Panc1 (cell line): ENCODE measurements around the gene TRIM31. TPM values are rescaled to one million over a fixed set of nuclear protein-coding genes. Genes with fewer than 3 reads are reported as not detected.

Experiments used
- ATAC-seq: fragments of 200-7000 bp; cut with Tn5 transposase; 2 replicates; pipeline ENCODE4 v1.9.1; 2020; ENCODE audit warnings: mild to moderate bottlenecking, moderate library complexity
- Bru-seq: library from RNA; stranded (reverse); fragments of 400-500 nt; gene quantifications from one replicate; lab custom pipeline; 2021; lab: Mats Ljungman, UMichigan
- BruChase-seq, 2 experiments: library from RNA; stranded (reverse); fragments of 400-500 nt; gene quantifications; one replicate each; lab custom pipeline; 2021; lab: Mats Ljungman, UMichigan
- BruUV-seq: library from RNA; stranded (reverse); fragments of 400-500 nt; replicated peaks from 2 replicates; lab custom pipeline; 2021; lab: Mats Ljungman, UMichigan
- CTCF ChIA-PET: fragments of 300-600 bp; sonication (Branson Sonifier 250); formaldehyde crosslinking; loops from one replicate; lab custom pipeline; 2022; ENCODE audit warnings: antibody characterized with exemption; lab: Charles Lee
- POLR2A ChIA-PET: fragments of 300-600 bp; sonication (Branson Sonifier 250); formaldehyde crosslinking; loops from one replicate; lab custom pipeline; 2022; ENCODE audit warnings: antibody characterized with exemption; lab: Charles Lee
- DNase-seq: peaks from one replicate; pipeline ENCODE4 v3.0.0-alpha.2; 2010; ENCODE audit warnings: low read depth, low spot score
- H3K27ac ChIP-seq: 2 replicates; pipeline ENCODE4 v1.5.1; 2011; ENCODE audit warnings: mild to moderate bottlenecking, low read length, inconsistent platforms
- H3K27me3 ChIP-seq: fragments of 200-500 bp; sonication (Bioruptor generic); 2 replicates; pipeline ENCODE4 v1.6.0; 2014; ENCODE audit warnings: low read length, inconsistent platforms; ENCODE audit not compliant: control insufficient read depth, insufficient read depth
- H3K36me3 ChIP-seq: fragments of 200-500 bp; sonication (Bioruptor generic); 2 replicates; pipeline ENCODE4 v1.5.1; 2014; ENCODE audit warnings: inconsistent platforms, mild to moderate bottlenecking, low read length, moderate library complexity; ENCODE audit not compliant: control insufficient read depth, insufficient read depth
- H3K4me1 ChIP-seq: 2 replicates; pipeline ENCODE4 v1.5.1; 2011; ENCODE audit warnings: inconsistent platforms, mild to moderate bottlenecking, low read length, moderate library complexity; ENCODE audit not compliant: control insufficient read depth, insufficient read depth
- H3K4me3 ChIP-seq, 2 experiments: 2 replicates each; pipeline ENCODE4 v1.5.1; 2011 to 2012; ENCODE audit warnings: low read depth in 2 of 2, low read length in 2 of 2, mild to moderate bottlenecking in 2 of 2, inconsistent platforms in 1 of 2, moderate library complexity in 1 of 2
- H3K9me3 ChIP-seq: fragments of 200-500 bp; sonication (Bioruptor generic); 2 replicates; pipeline ENCODE4 v1.5.1; 2014; ENCODE audit warnings: low read depth, mild to moderate bottlenecking, inconsistent platforms, low read length, moderate library complexity; ENCODE audit not compliant: control insufficient read depth, insufficient read depth
- POLR2AphosphoS5 ChIP-seq: IDR thresholded peaks from 2 replicates; pipeline ENCODE4 v1.6.1; 2012; ENCODE audit warnings: mild to moderate bottlenecking, low read depth, low read length, moderate library complexity
- SIN3A ChIP-seq: IDR thresholded peaks from 2 replicates; pipeline ENCODE4 v1.6.1; 2012; ENCODE audit warnings: low read depth, mild to moderate bottlenecking, low read length, moderate library complexity, borderline replicate concordance; ENCODE audit not compliant: insufficient read depth
- TCF7L2 ChIP-seq: IDR thresholded peaks from 2 replicates; pipeline ENCODE4 v1.6.1; 2011; ENCODE audit warnings: mild to moderate bottlenecking, low read depth, low read length, inconsistent platforms
- in situ Hi-C: cut with HindIII; loops from 2 replicates; pipeline ENCODE4 v1.10.0; 2016; ENCODE audit warnings: low sequenced_read_pairs, low pct_unique_long_range_greater_than_20kb
- intact Hi-C: fragments of 100-400 bp; cut with micrococcal nuclease; formaldehyde crosslinking; loops from one replicate; pipeline ENCODE4 v1.10.0; 2022; ENCODE audit not compliant: unreplicated experiment
- long read RNA-seq: library from polyadenylated mRNA; unstranded; transcript quantifications from one replicate; pipeline ENCODE4 v2.0.0, GENCODE V29; 2021; ENCODE audit not compliant: unreplicated experiment
- polyA plus RNA-seq: library from polyadenylated mRNA; unstranded; fragments of >200 nt; gene quantifications from one replicate; pipeline ENCODE4 v1.2.1, GENCODE V29; 2012; ENCODE audit warnings: missing spikeins; ENCODE audit not compliant: insufficient read length
- total RNA-seq: library from RNA; stranded (reverse); gene quantifications from one replicate; pipeline ENCODE4 v1.2.1, GENCODE V29; 2021; ENCODE audit not compliant: unreplicated experiment
- TF ChIP-seq, protein P1 (sequence below): fragments of 450-650 bp; IDR thresholded peaks from 2 replicates; pipeline ENCODE4 v1.5.1; 2017; ENCODE audit warnings: mild to moderate bottlenecking
- TF ChIP-seq, protein P2 (sequence below), 2 experiments: IDR thresholded peaks; 2 replicates each; pipeline ENCODE4 v1.6.1; 2011 to 2012; ENCODE audit warnings: low read depth in 2 of 2, control low read depth in 1 of 2, low read length in 1 of 2, mild to moderate bottlenecking in 1 of 2, moderate library complexity in 1 of 2; ENCODE audit not compliant: insufficient read depth in 1 of 2

The TRIM31 gene, protein sequence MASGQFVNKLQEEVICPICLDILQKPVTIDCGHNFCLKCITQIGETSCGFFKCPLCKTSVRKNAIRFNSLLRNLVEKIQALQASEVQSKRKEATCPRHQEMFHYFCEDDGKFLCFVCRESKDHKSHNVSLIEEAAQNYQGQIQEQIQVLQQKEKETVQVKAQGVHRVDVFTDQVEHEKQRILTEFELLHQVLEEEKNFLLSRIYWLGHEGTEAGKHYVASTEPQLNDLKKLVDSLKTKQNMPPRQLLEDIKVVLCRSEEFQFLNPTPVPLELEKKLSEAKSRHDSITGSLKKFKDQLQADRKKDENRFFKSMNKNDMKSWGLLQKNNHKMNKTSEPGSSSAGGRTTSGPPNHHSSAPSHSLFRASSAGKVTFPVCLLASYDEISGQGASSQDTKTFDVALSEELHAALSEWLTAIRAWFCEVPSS
- not detected for total RNA-seq
- polyA plus RNA-seq: not detected
- Bru-seq, nascent RNA: percentile 8 among the genes with signal in this experiment
- percentile 8 among the genes with signal in this experiment for BruChase-seq, experiment 1, labeled RNA remaining after a 2-hour chase
- BruChase-seq, experiment 2, labeled RNA remaining after a 6-hour chase: not detected
- long read RNA-seq: 0 reads

DNA sequence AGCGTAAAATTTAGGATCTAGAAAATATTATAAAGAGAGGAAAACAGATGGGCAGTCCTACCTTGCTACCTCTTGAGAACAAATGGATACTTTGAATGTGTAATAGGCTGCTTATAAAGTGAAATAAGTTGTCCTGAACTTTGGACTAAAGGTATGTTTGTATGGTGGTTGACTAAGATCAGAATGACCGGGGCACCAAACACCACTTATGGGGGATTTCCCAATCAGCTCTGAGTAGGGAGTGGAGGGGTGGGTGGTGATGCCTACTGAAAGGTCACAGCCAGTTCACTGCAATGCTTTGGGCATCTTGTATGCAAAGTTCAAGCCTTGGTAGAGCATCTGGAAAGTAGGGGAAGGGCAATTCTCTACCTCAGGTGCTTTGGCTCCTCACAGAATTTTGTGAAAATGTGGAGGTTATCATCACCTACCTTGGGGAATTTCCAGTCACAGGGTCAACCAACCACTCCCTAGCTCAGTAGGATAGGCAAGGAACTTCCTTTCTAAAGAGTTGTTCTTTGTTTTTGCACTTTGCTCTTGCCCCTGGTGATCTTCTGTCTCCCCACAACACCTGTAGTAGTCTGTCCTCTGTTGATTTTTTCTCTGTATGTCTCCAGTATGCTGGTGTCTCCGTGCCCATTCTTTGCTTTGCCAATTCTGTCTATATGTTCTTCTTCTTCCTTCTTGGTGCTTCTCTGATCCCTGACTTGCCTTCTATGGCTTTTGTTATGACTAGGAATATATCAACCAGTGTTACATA, at the start of gene TRIM31:
TSS of gene TRIM31 (minus strand) at position 88 of the 757 bp plus-strand sequence. CDS start 285 bp downstream, outside the sequence.
- intact Hi-C loops (no loop called here), in situ Hi-C loops (no loop called here)
- POLR2A ChIA-PET: no interaction called here
- Histone ChIP-seq H3K4me3 (no peak within 1 kb of the TSS), H3K27ac (no peak within 1 kb of the TSS), H3K4me1 (no peaks in the 10 kb centered on the region), H3K9me3 (no peaks in the 10 kb centered on the region), H3K27me3 (peaks cover 16% of the 10 kb centered on the region), H3K36me3 (no peaks in the 10 kb centered on the region)
- CTCF ChIA-PET: no interaction called here
- no peak for ATAC-seq
- no peak for DNase-seq
- BruUV-seq: no TSS peak
- TF ChIP-seq, protein P1, sequence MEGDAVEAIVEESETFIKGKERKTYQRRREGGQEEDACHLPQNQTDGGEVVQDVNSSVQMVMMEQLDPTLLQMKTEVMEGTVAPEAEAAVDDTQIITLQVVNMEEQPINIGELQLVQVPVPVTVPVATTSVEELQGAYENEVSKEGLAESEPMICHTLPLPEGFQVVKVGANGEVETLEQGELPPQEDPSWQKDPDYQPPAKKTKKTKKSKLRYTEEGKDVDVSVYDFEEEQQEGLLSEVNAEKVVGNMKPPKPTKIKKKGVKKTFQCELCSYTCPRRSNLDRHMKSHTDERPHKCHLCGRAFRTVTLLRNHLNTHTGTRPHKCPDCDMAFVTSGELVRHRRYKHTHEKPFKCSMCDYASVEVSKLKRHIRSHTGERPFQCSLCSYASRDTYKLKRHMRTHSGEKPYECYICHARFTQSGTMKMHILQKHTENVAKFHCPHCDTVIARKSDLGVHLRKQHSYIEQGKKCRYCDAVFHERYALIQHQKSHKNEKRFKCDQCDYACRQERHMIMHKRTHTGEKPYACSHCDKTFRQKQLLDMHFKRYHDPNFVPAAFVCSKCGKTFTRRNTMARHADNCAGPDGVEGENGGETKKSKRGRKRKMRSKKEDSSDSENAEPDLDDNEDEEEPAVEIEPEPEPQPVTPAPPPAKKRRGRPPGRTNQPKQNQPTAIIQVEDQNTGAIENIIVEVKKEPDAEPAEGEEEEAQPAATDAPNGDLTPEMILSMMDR: no peak
- TF ChIP-seq TCF7L2: no peak
- no peak for TF ChIP-seq POLR2AphosphoS5
- TF ChIP-seq, protein P2, sequence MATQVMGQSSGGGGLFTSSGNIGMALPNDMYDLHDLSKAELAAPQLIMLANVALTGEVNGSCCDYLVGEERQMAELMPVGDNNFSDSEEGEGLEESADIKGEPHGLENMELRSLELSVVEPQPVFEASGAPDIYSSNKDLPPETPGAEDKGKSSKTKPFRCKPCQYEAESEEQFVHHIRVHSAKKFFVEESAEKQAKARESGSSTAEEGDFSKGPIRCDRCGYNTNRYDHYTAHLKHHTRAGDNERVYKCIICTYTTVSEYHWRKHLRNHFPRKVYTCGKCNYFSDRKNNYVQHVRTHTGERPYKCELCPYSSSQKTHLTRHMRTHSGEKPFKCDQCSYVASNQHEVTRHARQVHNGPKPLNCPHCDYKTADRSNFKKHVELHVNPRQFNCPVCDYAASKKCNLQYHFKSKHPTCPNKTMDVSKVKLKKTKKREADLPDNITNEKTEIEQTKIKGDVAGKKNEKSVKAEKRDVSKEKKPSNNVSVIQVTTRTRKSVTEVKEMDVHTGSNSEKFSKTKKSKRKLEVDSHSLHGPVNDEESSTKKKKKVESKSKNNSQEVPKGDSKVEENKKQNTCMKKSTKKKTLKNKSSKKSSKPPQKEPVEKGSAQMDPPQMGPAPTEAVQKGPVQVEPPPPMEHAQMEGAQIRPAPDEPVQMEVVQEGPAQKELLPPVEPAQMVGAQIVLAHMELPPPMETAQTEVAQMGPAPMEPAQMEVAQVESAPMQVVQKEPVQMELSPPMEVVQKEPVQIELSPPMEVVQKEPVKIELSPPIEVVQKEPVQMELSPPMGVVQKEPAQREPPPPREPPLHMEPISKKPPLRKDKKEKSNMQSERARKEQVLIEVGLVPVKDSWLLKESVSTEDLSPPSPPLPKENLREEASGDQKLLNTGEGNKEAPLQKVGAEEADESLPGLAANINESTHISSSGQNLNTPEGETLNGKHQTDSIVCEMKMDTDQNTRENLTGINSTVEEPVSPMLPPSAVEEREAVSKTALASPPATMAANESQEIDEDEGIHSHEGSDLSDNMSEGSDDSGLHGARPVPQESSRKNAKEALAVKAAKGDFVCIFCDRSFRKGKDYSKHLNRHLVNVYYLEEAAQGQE (IDR thresholded peaks at IDR 0.05; ENCODE audit: insufficient read depth in 1 of 2, low read depth in 2 of 2, low read length in 1 of 2): no peak
- TF ChIP-seq SIN3A: no peak

DNA sequence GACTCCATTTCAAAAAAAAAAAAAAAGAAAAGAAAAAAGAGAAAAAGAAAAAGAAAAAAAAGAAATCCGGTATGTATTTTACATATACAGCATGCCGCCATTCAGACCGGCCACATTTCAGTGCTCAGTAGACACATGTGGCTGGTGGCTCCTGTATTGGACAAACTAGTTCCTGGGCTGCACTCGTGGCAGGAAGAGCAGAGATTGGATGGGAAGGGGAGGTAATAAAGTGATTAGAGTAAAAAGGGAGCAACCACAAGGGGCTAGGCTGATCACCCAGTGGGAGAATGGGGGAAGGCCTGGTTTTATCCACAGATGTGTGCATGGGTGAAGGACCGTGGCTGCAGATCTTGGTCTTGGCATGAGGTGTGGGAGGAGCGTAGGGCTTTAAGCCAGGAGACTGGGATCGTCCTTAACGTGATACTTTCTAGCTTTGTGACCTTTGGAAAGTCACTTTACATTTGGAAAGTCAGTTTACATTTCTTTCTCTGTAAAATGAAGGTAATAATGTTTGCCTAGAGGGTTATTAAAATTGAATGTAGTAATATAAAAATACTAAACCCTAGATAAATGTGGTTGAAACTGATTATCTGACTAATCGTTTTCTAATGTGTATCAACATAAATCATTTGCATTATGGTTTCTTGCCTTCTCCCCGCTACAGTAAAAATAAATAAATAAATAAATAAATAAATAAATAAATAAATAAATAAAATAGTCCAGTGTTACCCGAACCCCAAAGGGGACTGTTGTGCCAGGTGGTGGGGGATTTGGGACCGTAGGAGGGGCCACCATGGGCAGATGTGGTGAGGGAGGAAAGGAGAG, 49.6 kb upstream of the TRIM31 start:
- Histone ChIP-seq H3K27me3 (peaks cover 6% of the 10 kb centered on the region; the same call in 1 of the 2 replicates), H3K27ac (no peak overlapping the region), H3K9me3 (no peaks in the 10 kb centered on the region), H3K4me1 (no peaks in the 10 kb centered on the region), H3K4me3 (peak overlapping the region; percentile 29 to 52), H3K36me3 (no peaks in the 10 kb centered on the region)
- no peak for DNase-seq
- intact Hi-C loops (no loop called here), in situ Hi-C loops (no loop called here)
- no peak for ATAC-seq
- POLR2A ChIA-PET: no interaction called here
- TF ChIP-seq POLR2AphosphoS5 (no peak), TCF7L2 (no peak), SIN3A (no peak)
- TF ChIP-seq, protein P2 (IDR thresholded peaks at IDR 0.05; ENCODE audit: insufficient read depth in 1 of 2, low read depth in 2 of 2, low read length in 1 of 2): no peak
- TF ChIP-seq, protein P1: no peak
- CTCF ChIA-PET: no interaction called here
- no TSS peak for BruUV-seq
